GM18517 (cell line): ENCODE data around the gene BNIP5.

Experiments used
- ATAC-seq: cut with Tn5 transposase; IDR thresholded peaks from one replicate; pipeline ENCODE4 v1.9.1; 2021; ENCODE audit warnings: mild to moderate bottlenecking, moderate library complexity; ENCODE audit not compliant: unreplicated experiment

The BNIP5 gene

DNA sequence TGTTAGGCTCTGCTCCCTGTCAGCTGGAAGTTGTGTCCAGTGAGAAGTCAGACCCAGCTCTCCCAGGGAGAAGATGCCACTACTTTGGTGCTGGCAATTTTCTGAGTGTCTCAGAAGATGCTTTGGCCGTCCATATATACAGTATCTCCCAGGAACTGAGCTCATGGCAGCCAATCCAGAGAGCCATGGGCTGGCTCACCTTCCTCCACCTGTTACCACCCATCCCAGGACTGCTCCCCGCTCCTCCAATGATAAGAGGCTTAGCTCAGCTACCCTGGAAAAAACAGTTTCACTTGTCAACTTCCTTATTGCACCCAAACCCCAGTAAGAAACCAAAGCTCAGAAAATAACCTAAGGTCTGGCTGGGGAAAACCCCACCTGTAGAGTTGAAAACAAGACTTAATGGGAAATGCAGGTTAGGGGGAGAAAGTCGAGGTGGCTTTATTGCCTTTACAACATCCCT, at the start of gene BNIP5:
Gene BNIP5 (minus strand): TSS at position 110 of the 463 bp plus-strand sequence. CDS start 6,198 bp downstream, outside the sequence.
- ATAC-seq: no peak

DNA sequence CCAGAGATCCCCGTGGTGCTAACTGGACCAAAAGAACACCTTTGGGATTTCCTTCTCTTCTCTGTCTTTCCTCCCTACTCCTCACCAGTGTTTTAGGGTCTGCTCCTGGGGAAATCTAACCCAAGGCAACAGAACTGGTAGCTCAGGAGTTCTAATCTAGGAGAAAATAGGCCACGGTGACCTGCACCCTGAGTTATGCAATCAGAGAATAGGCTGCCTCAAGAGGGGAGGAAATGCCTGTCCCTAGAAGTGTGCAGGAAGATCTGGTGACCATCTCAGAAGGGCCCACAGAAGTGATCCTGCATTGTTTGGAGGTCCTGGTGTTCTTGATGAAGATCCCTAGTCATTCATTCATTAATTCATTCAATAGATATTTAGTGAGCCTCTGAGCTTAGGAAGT, 47.4 kb upstream of the BNIP5 start:
- ATAC-seq: no peak

GRCh38 chr6:36383606-36384005, 46.9 kb upstream of the BNIP5 start:
- no peak for ATAC-seq

DNA sequence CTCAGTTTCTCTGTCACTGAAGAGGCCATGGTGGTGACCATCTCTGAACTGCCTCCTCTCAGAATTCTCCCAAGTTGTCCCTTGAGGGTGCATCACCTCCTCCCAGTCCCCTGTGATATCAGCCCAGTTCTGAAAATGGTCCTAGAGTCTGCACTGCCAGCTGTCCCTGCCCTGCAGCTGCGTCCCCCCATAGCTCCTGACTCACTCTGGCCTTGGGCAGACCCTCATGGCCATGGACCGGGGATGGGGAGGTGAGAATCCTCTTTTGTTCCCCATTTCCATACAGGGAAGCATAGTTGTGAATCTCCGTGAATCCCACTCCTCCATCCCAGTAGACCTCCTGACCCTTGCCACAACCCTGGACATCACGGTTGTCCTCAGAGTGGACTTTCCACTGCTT, 46.3 kb upstream of the BNIP5 start:
- no peak for ATAC-seq

GRCh38 chr6:36381502-36382389, 45.1 kb upstream of the BNIP5 start:
- peak; percentile 54 for ATAC-seq

DNA sequence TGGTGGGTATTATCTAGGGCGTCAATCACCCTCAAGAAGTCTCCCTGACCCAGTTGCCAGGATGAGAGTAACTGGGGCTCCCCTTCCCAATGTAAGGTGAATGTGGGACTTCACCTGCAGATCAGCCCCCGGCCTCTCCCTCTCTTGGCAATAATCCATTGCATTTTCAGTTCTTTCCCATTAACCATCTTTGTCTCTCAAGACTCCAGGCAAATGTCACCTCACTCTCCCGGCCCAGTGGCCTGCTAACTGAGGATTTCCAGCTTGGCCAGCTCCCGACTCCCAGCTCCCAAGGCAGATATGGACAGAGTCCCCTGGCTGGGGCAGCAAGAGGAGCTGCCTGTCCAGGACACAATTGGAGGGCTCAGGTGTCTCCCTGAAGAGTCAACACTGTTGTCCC, 43.5 kb upstream of the BNIP5 start:
- ATAC-seq: no peak

- no peak for ATAC-seq
These were observed 42.2 kb upstream of the BNIP5 start for GRCh38 chr6:36378936-36379335.

- no peak for ATAC-seq
These were observed 41.7 kb upstream of the BNIP5 start for GRCh38 chr6:36378243-36378920.

GRCh38 chr6:36377594-36377993, 40.9 kb upstream of the BNIP5 start:
- no peak for ATAC-seq

DNA sequence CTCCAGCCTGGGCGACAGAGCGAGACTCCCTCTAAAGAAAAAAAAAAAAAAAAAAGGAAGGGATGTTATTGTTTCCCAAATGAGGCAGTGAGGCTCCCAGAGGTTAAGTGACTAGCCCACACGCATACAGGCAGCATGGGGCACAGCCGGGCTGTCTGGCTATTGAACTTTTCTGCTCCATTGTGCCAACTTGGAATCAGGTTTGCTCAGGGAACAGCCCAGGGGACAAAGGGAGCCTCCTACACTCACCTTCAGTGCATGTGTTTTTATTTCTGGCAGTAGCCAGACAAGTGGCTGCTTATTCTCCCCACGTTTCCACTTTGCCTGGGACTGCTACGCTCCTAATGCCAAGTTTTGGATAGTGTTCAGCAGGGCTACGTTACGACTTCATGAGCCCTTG, 40.1 kb upstream of the BNIP5 start:
- ATAC-seq: no peak

- ATAC-seq: no peak
These were observed 39.5 kb upstream of the BNIP5 start for GRCh38 chr6:36376183-36376582.

GRCh38 chr6:36375644-36376155, 39.0 kb upstream of the BNIP5 start:
- ATAC-seq: no peak

GRCh38 chr6:36374972-36375371, 38.3 kb upstream of the BNIP5 start:
- no peak for ATAC-seq

GRCh38 chr6:36374194-36374593, 37.5 kb upstream of the BNIP5 start:
- no peak for ATAC-seq

- ATAC-seq: no peak
These were observed 36.8 kb upstream of the BNIP5 start for GRCh38 chr6:36373368-36374019.

GRCh38 chr6:36372088-36372487, 35.4 kb upstream of the BNIP5 start:
- no peak for ATAC-seq

DNA sequence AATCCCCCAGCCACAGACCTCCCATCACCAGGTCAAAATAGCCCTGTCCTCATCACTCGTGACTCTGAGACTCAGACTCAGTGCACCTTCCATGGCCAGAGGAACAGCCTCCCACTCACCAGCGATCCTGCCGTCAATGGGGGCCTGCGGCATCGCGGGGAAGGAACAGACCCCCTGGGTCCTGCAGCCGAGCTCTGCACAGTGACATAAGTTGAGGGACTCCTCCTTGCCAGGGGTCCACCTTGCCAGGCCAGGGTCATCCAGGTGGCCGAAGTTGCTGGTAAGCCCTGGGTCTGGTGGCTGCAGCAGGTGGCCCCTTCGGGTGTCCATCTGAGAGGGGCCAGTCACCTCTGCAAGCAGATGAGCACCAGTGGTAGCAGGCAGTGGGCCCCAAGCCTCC, 34.5 kb upstream of the BNIP5 start:
- ATAC-seq: no peak

DNA sequence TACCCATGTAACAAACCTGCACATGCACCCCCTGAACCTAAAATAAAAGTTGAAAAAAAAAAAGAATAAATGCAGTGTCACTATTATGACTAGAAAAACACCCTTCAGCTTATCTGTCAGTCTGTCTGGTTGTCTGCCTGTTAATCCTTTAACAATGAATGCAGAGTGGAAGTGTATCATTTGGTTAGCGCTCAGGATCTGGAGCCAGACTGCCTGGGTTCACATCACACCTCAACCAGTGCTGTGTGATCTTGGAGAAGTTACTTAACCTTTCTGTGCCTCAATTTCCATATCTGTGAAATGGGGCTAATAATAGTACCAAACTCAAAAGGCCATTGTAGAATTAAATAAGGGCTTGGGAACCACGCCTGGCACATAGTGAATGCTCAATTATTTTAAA, 34.0 kb upstream of the BNIP5 start:
- ATAC-seq: no peak

DNA sequence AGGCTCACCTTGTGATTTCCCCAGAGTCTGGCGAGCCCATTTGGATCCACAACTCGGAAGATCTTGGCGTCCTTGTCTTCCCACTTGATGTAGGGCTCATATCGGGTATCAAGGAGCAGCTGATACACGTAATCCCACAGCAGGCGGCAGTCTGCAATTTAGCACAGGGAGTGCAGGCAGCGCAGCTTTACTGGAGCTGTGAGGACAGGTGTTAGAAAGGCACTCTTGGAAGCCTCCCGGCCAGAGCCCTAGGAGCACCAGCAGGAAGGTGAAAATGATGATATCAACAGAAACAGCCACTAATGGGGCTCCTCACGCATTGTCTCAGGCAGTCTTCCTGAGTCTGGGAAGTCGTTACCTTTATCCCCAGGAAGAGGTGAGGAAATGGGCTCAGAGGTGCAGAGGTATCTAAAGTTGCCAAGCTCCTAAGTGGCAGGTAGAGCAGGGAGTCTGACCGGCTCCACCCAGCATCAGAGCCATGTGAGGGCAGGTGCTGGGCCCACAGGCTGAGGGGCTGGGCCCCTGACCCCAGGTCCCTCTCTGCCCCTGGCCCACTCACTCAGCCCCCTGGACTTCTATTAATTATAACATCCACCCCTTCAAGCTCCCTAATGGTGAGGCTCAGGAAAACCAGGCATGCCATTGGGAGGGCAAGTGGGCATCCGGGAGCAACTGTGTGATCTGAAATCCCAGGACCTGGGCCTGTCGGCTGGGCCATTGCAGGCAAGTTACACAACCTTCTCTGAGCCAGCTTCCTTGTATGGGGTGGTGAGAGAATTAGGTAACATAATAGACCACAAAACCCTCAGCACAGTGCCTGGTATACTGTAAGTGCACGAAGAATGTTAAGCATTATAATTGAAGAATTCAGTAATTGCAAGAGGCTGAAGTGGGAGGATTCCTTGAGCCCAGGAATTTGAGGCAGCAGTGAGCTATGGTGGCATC, 32.5 kb upstream of the BNIP5 start:
- ATAC-seq: no peak

DNA sequence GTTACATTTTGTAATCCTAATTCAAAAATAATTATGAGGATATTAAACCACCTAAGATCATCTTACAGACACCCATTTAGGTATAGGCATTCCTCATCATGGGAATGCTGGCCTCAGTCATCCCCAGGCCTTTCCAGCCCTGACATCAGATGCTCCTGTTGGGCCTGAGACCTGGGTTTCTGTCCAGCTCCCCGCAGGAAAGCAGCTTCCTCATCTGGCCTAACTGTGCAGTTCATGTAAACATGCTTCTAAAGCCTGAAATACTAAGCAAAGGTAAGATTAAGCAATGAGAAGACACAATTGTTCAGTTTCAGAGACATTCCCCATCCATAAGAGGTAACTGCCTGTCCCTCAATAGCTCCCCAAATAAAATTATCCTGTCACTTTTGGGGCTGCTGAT, 31.7 kb upstream of the BNIP5 start:
- no peak for ATAC-seq
